ENCODE data around the gene ETV1.

The ETV1 gene

GRCh38 chr7:13856012-13856411 lies 133.5 kb downstream of the ETV1 start:
- Histone ChIP-seq H3F3A (ENCODE audit: insufficient read depth, low read length) (no peaks in the 10 kb centered on the region), H3K4me1 (ENCODE audit: low read length) (no peaks in the 10 kb centered on the region), H2AFZ (ENCODE audit: low read length) (no peak overlapping the region), H3K9ac (ENCODE audit: low read length) (no peak overlapping the region), H3K27me3 (replicated peaks; ENCODE audit: insufficient read depth, low read length) (no peaks in the 10 kb centered on the region), H3K4me3 (ENCODE audit: low read length) (no peak overlapping the region), H3K9me2 (replicated peaks; ENCODE audit: insufficient read depth, low read length) (no peaks in the 10 kb centered on the region), H3K36me3 (replicated peaks; ENCODE audit: insufficient read depth, low read length) (no peaks in the 10 kb centered on the region), H3K79me2 (ENCODE audit: low read length) (no peaks in the 10 kb centered on the region), H3K9me3 (replicated peaks; ENCODE audit: insufficient read depth, low read length) (no peaks in the 10 kb centered on the region), H3K4me2 (ENCODE audit: low read depth, low read length) (no peak overlapping the region), H4K20me1 (ENCODE audit: insufficient read depth, low read length) (no peaks in the 10 kb centered on the region), H3K27ac (ENCODE audit: low read length) (no peak overlapping the region)
- no peak for DNase-seq
- TF ChIP-seq EZH2 (optimal IDR thresholded peaks at IDR 0.05; ENCODE audit: low read depth, low read length) (no peak), CTCF (IDR thresholded peaks at IDR 0.05; ENCODE audit: low read length) (no peak), EZH2phosphoT487 (IDR thresholded peaks at IDR 0.05; ENCODE audit: low read length) (no peak)

GRCh38 chr7:13852281-13852968 lies 137.0 kb downstream of the ETV1 start:
- H3K79me2 ChIP-seq (ENCODE audit: low read length): no peaks in the 10 kb centered on the region
- DNase-seq: no peak
- H3K4me2 ChIP-seq (ENCODE audit: low read depth, low read length): no peak overlapping the region
- no peaks in the 10 kb centered on the region for H3K36me3 ChIP-seq (replicated peaks; ENCODE audit: insufficient read depth, low read length)
- TF ChIP-seq CTCF (IDR thresholded peaks at IDR 0.05; ENCODE audit: low read length) (no peak), EZH2phosphoT487 (IDR thresholded peaks at IDR 0.05; ENCODE audit: low read length) (no peak), EZH2 (optimal IDR thresholded peaks at IDR 0.05; ENCODE audit: low read depth, low read length) (no peak)
- no peaks in the 10 kb centered on the region for H3K27me3 ChIP-seq (replicated peaks; ENCODE audit: insufficient read depth, low read length)
- H3K9me3 ChIP-seq (replicated peaks; ENCODE audit: insufficient read depth, low read length): no peaks in the 10 kb centered on the region
- no peak overlapping the region for H3K4me3 ChIP-seq (ENCODE audit: low read length)
- no peak overlapping the region for H3K9ac ChIP-seq (ENCODE audit: low read length)
- no peak overlapping the region for H2AFZ ChIP-seq (ENCODE audit: low read length)
- H3K9me2 ChIP-seq (replicated peaks; ENCODE audit: insufficient read depth, low read length): no peaks in the 10 kb centered on the region
- no peak overlapping the region for H3K27ac ChIP-seq (ENCODE audit: low read length)
- H3K4me1 ChIP-seq (ENCODE audit: low read length): peaks cover 13% of the 10 kb centered on the region; the same call in 1 of the 2 replicates
- peaks cover 4% of the 10 kb centered on the region; the same call in 1 of the 2 replicates for H3F3A ChIP-seq (ENCODE audit: insufficient read depth, low read length)
- H4K20me1 ChIP-seq (ENCODE audit: insufficient read depth, low read length): no peaks in the 10 kb centered on the region

- Histone ChIP-seq H3K4me1 (ENCODE audit: low read length) (peaks cover 13% of the 10 kb centered on the region; the same call in 1 of the 2 replicates), H3K4me3 (ENCODE audit: low read length) (no peak overlapping the region), H3K27me3 (replicated peaks; ENCODE audit: insufficient read depth, low read length) (no peaks in the 10 kb centered on the region), H3K9ac (ENCODE audit: low read length) (no peak overlapping the region), H3K4me2 (ENCODE audit: low read depth, low read length) (no peak overlapping the region), H3K9me2 (replicated peaks; ENCODE audit: insufficient read depth, low read length) (no peaks in the 10 kb centered on the region), H3K9me3 (replicated peaks; ENCODE audit: insufficient read depth, low read length) (no peaks in the 10 kb centered on the region), H3F3A (ENCODE audit: insufficient read depth, low read length) (peaks cover 4% of the 10 kb centered on the region; the same call in 1 of the 2 replicates), H4K20me1 (ENCODE audit: insufficient read depth, low read length) (no peaks in the 10 kb centered on the region), H3K27ac (ENCODE audit: low read length) (no peak overlapping the region), H3K36me3 (replicated peaks; ENCODE audit: insufficient read depth, low read length) (no peaks in the 10 kb centered on the region), H2AFZ (ENCODE audit: low read length) (no peak overlapping the region), H3K79me2 (ENCODE audit: low read length) (no peaks in the 10 kb centered on the region)
- TF ChIP-seq EZH2phosphoT487 (IDR thresholded peaks at IDR 0.05; ENCODE audit: low read length) (no peak), CTCF (IDR thresholded peaks at IDR 0.05; ENCODE audit: low read length) (no peak), EZH2 (optimal IDR thresholded peaks at IDR 0.05; ENCODE audit: low read depth, low read length) (no peak)
- DNase-seq: no peak
Measured at GRCh38 chr7:13851736-13852135, 137.7 kb downstream of the ETV1 start.

All from MM.1S (cell line).